HG03442 (cell line): Measurements from ENCODE around the gene ITPR1.

ENCODE experiments used
- ATAC-seq: cut with Tn5 transposase; IDR thresholded peaks from one replicate; pipeline ENCODE4 v1.9.1; 2021; ENCODE audit warnings: mild to moderate bottlenecking, moderate library complexity; ENCODE audit not compliant: unreplicated experiment

Gene ITPR1

GRCh38 chr3:4478261-4478660 is 14.9 kb upstream of the ITPR1 start:
- ATAC-seq: no peak

- no peak for ATAC-seq
Observed at GRCh38 chr3:4491855-4492207, 1.3 kb upstream of the ITPR1 start.

- ATAC-seq: no peak
Observed at GRCh38 chr3:4492208-4493013, 737 bp upstream of the ITPR1 start.

GRCh38 chr3:4493941-4494894 is 1.1 kb downstream of the ITPR1 start:
- no peak for ATAC-seq

GRCh38 chr3:4494895-4495264 is 1.7 kb downstream of the ITPR1 start:
- ATAC-seq: no peak

GRCh38 chr3:4495294-4496086 is 2.3 kb downstream of the ITPR1 start:
- ATAC-seq: no peak

- no peak for ATAC-seq
Observed at GRCh38 chr3:4496087-4496452, 2.9 kb downstream of the ITPR1 start.

GRCh38 chr3:4497005-4497692 is 4.0 kb downstream of the ITPR1 start:
- no peak for ATAC-seq

- no peak for ATAC-seq
Observed at GRCh38 chr3:4497843-4498324, 4.7 kb downstream of the ITPR1 start.

- no peak for ATAC-seq
Observed at GRCh38 chr3:4498446-4498845, 5.3 kb downstream of the ITPR1 start.

- ATAC-seq: no peak
Observed at GRCh38 chr3:4501437-4501836, 8.3 kb downstream of the ITPR1 start.

GRCh38 chr3:4501927-4502326 is 8.8 kb downstream of the ITPR1 start:
- ATAC-seq: no peak

GRCh38 chr3:4503050-4503449 is 9.9 kb downstream of the ITPR1 start:
- ATAC-seq: peak; percentile 51

- ATAC-seq: no peak
Observed at GRCh38 chr3:4504340-4505261, 11.5 kb downstream of the ITPR1 start.

GRCh38 chr3:4505688-4506558 is 12.8 kb downstream of the ITPR1 start:
- ATAC-seq: no peak

GRCh38 chr3:4506559-4507023 is 13.4 kb downstream of the ITPR1 start:
- no peak for ATAC-seq

- peak; percentile 35 for ATAC-seq
Observed at GRCh38 chr3:4507024-4507596, 14.0 kb downstream of the ITPR1 start.
